Left ventricle myocardium inferior (tissue), 1 donor: ENCODE results near the gene NFIA. TPM values are rescaled to one million over a fixed set of nuclear protein-coding genes. Genes with fewer than 3 reads are reported as not detected.

Experiments used
- DNase-seq: peaks from one replicate; pipeline ENCODE4 v3.0.0-alpha.2; 2020
- H3K27ac ChIP-seq: fragments of 200-600 bp; replicated peaks from 2 replicates; pipeline ENCODE4 v1.8.0; 2021
- H3K27me3 ChIP-seq: fragments of 200-600 bp; 2 replicates; pipeline ENCODE4 v1.8.0; 2021; ENCODE audit warnings: low read depth
- H3K36me3 ChIP-seq: fragments of 200-600 bp; 2 replicates; pipeline ENCODE4 v1.8.0; 2021
- H3K4me1 ChIP-seq: fragments of 200-600 bp; 2 replicates; pipeline ENCODE4 v1.8.0; 2021
- H3K4me3 ChIP-seq: fragments of 200-600 bp; 2 replicates; pipeline ENCODE4 v1.8.0; 2021; ENCODE audit warnings: mild to moderate bottlenecking, moderate library complexity
- H3K9me3 ChIP-seq: fragments of 200-600 bp; replicated peaks from 2 replicates; pipeline ENCODE4 v1.8.0; 2021
- intact Hi-C: fragments of 100-400 bp; cut with micrococcal nuclease; formaldehyde crosslinking; loops from one replicate; pipeline ENCODE4 v1.11.0; 2022
- total RNA-seq: library from RNA; stranded (reverse); fragmentation: NEBNext Ultra II Directional; extraction: Animal tissue kit (Norgen Biotek cat#: 25700); gene quantifications from one replicate; pipeline ENCODE4 v1.2.1, GENCODE V29; 2021
- TF ChIP-seq, protein P1 (sequence below): fragments of 200-600 bp; IDR thresholded peaks from 2 replicates; pipeline ENCODE4 v1.8.0; 2021; ENCODE audit warnings: antibody characterized with exemption, mild to moderate bottlenecking, borderline replicate concordance
- donor health status: DM: no; HTN: yes; CAD: no; lungs with severe emphysema.

The NFIA gene
- total RNA-seq, 1 donor from 2014 or later: 90.2 TPM

DNA sequence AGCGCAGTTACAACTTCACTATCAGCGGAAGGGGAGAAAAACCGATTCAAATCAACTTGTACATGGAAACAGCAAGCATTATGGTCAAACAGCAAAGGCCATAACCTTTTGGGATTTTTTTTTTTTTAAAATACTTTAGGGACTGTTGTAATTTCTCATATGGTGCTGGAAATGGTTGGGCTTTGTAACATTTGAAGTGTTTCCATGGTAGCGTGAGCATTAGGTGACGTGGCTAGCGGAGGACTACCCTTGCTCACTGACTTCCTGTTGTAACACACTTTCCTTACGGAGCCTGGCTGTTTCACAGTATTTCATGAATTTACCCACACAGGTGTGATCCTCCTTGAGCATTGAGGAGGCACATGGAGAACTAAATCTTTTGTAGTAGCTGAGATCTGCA lies 373.0 kb downstream of the NFIA start:
- H3K27ac ChIP-seq: peak overlapping the region; percentile 84
- H3K9me3 ChIP-seq: no peaks in the 10 kb centered on the region
- TF ChIP-seq, protein P1, sequence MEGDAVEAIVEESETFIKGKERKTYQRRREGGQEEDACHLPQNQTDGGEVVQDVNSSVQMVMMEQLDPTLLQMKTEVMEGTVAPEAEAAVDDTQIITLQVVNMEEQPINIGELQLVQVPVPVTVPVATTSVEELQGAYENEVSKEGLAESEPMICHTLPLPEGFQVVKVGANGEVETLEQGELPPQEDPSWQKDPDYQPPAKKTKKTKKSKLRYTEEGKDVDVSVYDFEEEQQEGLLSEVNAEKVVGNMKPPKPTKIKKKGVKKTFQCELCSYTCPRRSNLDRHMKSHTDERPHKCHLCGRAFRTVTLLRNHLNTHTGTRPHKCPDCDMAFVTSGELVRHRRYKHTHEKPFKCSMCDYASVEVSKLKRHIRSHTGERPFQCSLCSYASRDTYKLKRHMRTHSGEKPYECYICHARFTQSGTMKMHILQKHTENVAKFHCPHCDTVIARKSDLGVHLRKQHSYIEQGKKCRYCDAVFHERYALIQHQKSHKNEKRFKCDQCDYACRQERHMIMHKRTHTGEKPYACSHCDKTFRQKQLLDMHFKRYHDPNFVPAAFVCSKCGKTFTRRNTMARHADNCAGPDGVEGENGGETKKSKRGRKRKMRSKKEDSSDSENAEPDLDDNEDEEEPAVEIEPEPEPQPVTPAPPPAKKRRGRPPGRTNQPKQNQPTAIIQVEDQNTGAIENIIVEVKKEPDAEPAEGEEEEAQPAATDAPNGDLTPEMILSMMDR: no peak
- no peak for DNase-seq
- no peak overlapping the region for H3K4me3 ChIP-seq
- H3K4me1 ChIP-seq: peaks cover 42% of the 10 kb centered on the region
- intact Hi-C loops: loop anchor here (10.0 kb wide), 2 partner anchors 111 to 271 kb away; no protein-coding TSS in a partner anchor
- peaks cover 10% of the 10 kb centered on the region for H3K36me3 ChIP-seq
- H3K27me3 ChIP-seq: no peaks in the 10 kb centered on the region

DNA sequence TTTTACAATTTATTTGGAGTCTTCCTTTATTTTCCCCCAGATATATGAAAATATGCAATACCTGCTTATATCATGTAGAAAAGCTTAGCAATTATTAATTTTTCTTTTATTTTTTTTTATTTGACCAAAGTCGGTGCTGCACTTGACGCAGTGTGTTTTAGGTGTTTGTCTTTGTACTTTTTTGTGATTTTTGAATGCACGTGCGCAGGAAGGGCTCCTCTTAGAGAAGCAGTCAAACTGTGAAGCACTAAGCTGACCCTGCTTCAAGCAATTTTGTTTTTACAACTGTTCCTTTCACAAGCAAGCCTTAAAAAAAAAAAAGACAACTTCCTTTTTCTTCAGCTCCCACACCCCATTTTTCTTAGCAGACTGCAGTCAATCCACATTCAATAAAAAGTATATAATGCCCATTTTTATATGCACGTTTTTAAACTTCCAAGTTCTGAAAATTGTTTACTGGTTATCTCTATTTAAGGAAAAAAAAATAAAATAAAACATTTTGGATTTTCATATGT lies 375.2 kb downstream of the NFIA start:
- peaks cover 20% of the 10 kb centered on the region for H3K4me1 ChIP-seq
- peaks cover 15% of the 10 kb centered on the region for H3K36me3 ChIP-seq
- TF ChIP-seq, protein P1: no peak
- no peaks in the 10 kb centered on the region for H3K9me3 ChIP-seq
- no peak overlapping the region for H3K27ac ChIP-seq
- no peak overlapping the region for H3K4me3 ChIP-seq
- H3K27me3 ChIP-seq: no peaks in the 10 kb centered on the region
- no peak for DNase-seq
- intact Hi-C loops: loop anchor here (10.0 kb wide), 2 partner anchors 113 to 273 kb away; no protein-coding TSS in a partner anchor

DNA sequence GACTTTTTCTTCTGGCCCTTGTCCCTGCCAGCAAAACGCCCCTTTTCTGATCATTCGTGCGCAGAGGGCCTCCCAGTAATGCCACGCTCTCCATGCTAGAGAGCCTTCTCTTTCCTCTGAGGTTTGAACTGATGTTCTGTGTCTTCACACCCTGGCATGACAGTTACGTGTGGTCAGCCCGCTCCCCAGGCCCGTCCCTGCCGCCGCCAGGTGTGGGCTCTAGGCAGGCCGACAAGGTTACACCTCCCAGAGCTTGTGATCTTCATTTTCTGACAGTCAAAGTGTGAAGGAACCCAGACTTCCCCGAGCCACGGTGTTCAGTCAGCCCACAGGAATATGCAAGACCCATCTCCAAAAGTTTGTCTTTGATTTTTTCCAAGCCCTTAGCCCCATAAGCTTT lies 377.0 kb downstream of the NFIA start:
- Histone ChIP-seq H3K4me1 (peaks cover 4% of the 10 kb centered on the region), H3K4me3 (no peak overlapping the region), H3K27me3 (no peaks in the 10 kb centered on the region), H3K9me3 (no peaks in the 10 kb centered on the region), H3K36me3 (peaks cover 18% of the 10 kb centered on the region), H3K27ac (no peak overlapping the region)
- intact Hi-C loops: loop anchor here (10.0 kb wide), 2 partner anchors 115 to 275 kb away; no protein-coding TSS in a partner anchor
- no peak for DNase-seq
- TF ChIP-seq, protein P1: no peak

DNA sequence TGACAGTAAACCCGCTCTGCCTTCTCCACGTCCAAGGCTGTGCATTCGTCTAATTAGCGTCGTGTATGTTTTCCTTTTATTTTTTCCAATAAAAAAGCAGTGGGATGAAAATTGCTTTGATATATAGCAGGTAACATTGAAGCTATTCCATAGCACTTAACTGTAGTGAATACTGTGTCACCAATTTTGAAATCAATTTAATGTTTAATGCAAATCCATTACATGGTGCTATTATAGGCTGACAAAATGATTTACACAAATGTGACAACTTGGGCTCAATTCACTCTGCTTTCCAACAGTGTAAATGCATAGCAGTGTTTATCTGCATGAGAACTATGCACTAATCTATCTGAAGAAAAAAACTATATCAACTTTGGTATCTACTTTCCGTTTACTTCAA lies 377.8 kb downstream of the NFIA start:
- no peaks in the 10 kb centered on the region for H3K9me3 ChIP-seq
- no peak for DNase-seq
- peaks cover 17% of the 10 kb centered on the region for H3K36me3 ChIP-seq
- H3K4me3 ChIP-seq: no peak overlapping the region
- H3K27me3 ChIP-seq: no peaks in the 10 kb centered on the region
- no peaks in the 10 kb centered on the region for H3K4me1 ChIP-seq
- intact Hi-C loops: no loop called here
- TF ChIP-seq, protein P1: no peak
- H3K27ac ChIP-seq: no peak overlapping the region

GRCh38 chr1:61461406-61462384 lies 379.3 kb downstream of the NFIA start:
- DNase-seq: no peak
- Histone ChIP-seq H3K27ac (no peak overlapping the region), H3K4me1 (no peaks in the 10 kb centered on the region), H3K36me3 (peaks cover 7% of the 10 kb centered on the region), H3K27me3 (no peaks in the 10 kb centered on the region), H3K4me3 (no peak overlapping the region), H3K9me3 (no peaks in the 10 kb centered on the region)
- TF ChIP-seq, protein P1: no peak
- intact Hi-C loops: no loop called here
